ENCODE measurements around the gene STK24.

DNA sequence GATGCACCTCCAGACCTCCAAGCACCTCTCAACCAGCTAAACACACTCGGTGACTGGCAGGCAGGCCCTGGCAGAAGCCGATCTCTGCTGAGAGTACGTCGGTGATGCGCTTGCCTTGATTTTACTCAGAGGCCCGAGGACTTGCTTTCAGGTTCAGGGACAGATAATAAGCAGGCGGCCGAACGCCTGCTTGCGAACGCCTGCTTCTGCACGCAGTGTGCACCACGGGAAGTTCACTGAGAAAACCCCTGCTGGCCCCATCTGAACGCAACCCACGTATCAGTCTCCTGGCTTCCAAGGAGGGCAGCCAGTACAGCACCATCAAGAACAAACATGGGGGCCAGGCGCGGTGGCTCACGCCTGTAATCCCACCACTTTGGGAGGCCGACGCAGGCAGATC is 108.0 kb downstream of the STK24 start:
- TF ChIP-seq, protein P1, sequence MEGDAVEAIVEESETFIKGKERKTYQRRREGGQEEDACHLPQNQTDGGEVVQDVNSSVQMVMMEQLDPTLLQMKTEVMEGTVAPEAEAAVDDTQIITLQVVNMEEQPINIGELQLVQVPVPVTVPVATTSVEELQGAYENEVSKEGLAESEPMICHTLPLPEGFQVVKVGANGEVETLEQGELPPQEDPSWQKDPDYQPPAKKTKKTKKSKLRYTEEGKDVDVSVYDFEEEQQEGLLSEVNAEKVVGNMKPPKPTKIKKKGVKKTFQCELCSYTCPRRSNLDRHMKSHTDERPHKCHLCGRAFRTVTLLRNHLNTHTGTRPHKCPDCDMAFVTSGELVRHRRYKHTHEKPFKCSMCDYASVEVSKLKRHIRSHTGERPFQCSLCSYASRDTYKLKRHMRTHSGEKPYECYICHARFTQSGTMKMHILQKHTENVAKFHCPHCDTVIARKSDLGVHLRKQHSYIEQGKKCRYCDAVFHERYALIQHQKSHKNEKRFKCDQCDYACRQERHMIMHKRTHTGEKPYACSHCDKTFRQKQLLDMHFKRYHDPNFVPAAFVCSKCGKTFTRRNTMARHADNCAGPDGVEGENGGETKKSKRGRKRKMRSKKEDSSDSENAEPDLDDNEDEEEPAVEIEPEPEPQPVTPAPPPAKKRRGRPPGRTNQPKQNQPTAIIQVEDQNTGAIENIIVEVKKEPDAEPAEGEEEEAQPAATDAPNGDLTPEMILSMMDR (IDR thresholded peaks at IDR 0.05; ENCODE audit: insufficient read depth, low read length, poor library complexity, severe bottlenecking): no peak
- no peak for TF ChIP-seq EZH2phosphoT487 (conservative IDR thresholded peaks at IDR 0.05; ENCODE audit: low read length)

Data from SU-DHL-6 (cell line).